ENCODE data around the gene LINC00632. TPM values are rescaled to one million over a fixed set of nuclear protein-coding genes. Genes with fewer than 3 reads are reported as not detected.

LINC00632 gene
- polyA plus RNA-seq (2.2 to 4.5 TPM (median 3.0 TPM) in 3 replicates), polyA minus RNA-seq (0.16 to 2.3 TPM (median 1.4 TPM) in 3 replicates)
- polyA plus RNA-seq (2011; ENCODE audit: low read depth), result 0.22 TPM
- polyA plus RNA-seq (2011; cell fraction: cytosol; rRNA removed), result 3.8 and 7.0 TPM in 2 replicates
- polyA plus RNA-seq (2011; cell fraction: nucleus; rRNA removed), result 0.76 and 1.1 TPM in 2 replicates
- polyA plus RNA-seq (2012; ENCODE audit: low replicate concordance), result 1.1 and 1.6 TPM in 2 replicates
- polyA minus RNA-seq (2011; cell fraction: cytosol; rRNA and poly(A)+ RNA removed), result not detected
- 0.21 and 1.7 TPM in 2 replicates for polyA minus RNA-seq (2011; cell fraction: nucleus; rRNA and poly(A)+ RNA removed)

GRCh38 chrX:140709421-140709846 is at the start of gene LINC00632:
Gene LINC00632 (plus strand): TSS chrX:140709759.
- H3K4me2 ChIP-seq (ENCODE audit: control insufficient read depth, extremely low read depth, insufficient read depth, low read depth, low read length), result no peak within 1 kb of the TSS

DNA sequence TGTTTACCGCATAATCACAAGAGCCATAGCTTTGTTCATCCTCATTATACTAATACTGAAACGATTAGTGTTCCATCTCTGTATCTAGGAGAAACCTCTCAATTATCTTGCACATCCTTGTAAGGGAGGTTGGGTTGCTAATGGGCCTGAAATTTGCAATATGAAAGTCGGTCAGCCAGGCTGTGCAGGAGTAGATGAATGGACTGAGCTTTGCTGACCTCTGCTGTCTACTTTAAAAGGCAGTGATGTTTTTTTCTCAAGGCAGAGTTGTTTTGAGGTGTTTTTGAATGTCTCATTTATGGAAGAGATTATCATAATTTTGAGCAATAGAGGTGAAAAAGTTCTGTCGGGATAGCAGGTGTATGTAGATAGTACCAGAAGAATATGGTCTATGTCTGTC is 47.9 kb upstream of the LINC00632 start:
- no peak for TF ChIP-seq EZH2 (IDR thresholded peaks at IDR 0.05; ENCODE audit: low read length)
- TF ChIP-seq, protein P1, sequence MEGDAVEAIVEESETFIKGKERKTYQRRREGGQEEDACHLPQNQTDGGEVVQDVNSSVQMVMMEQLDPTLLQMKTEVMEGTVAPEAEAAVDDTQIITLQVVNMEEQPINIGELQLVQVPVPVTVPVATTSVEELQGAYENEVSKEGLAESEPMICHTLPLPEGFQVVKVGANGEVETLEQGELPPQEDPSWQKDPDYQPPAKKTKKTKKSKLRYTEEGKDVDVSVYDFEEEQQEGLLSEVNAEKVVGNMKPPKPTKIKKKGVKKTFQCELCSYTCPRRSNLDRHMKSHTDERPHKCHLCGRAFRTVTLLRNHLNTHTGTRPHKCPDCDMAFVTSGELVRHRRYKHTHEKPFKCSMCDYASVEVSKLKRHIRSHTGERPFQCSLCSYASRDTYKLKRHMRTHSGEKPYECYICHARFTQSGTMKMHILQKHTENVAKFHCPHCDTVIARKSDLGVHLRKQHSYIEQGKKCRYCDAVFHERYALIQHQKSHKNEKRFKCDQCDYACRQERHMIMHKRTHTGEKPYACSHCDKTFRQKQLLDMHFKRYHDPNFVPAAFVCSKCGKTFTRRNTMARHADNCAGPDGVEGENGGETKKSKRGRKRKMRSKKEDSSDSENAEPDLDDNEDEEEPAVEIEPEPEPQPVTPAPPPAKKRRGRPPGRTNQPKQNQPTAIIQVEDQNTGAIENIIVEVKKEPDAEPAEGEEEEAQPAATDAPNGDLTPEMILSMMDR (optimal IDR thresholded peaks at IDR 0.05 in 1 of 3, IDR thresholded peaks at IDR 0.05 in 1 of 3, conservative IDR thresholded peaks at IDR 0.05 in 1 of 3; ENCODE audit: extremely low read depth in 1 of 3, insufficient read depth in 2 of 3, low read length in 3 of 3), result peak in 2 of 3 experiments; percentile 7 to 20
- dilution Hi-C loops (cut with MboI; ENCODE audit: extremely low pct_ligation_motif_present, low sequenced_read_pairs), result no loop called here
- no peaks in the 10 kb centered on the region for H3K9me1 ChIP-seq (ENCODE audit: control insufficient read depth, extremely low read depth, insufficient read depth, low read length)
- DNase-seq (ENCODE audit: low read depth, low spot score) (no peak), FAIRE-seq (no peak)
- H3K36me3 ChIP-seq (ENCODE audit: control insufficient read depth in 2 of 2, extremely low read depth in 1 of 2, insufficient read depth in 2 of 2, low read length in 2 of 2), result no peaks in the 10 kb centered on the region
- no peak overlapping the region for H2AFZ ChIP-seq (ENCODE audit: control insufficient read depth, low read length)
- H3K4me2 ChIP-seq (ENCODE audit: control insufficient read depth, extremely low read depth, insufficient read depth, low read depth, low read length), result no peak overlapping the region
- no peaks in the 10 kb centered on the region for H4K20me1 ChIP-seq (ENCODE audit: control insufficient read depth, extremely low read depth, insufficient read depth, low read length)
- H3K27me3 ChIP-seq (ENCODE audit: control insufficient read depth, extremely low read depth, insufficient read depth, low read length), result no peaks in the 10 kb centered on the region
- no peaks in the 10 kb centered on the region for H3K4me1 ChIP-seq (ENCODE audit: control insufficient read depth, extremely low read depth, insufficient read depth, low read length)
- H3K4me3 ChIP-seq (ENCODE audit: control insufficient read depth in 2 of 3, extremely low read depth in 1 of 3, insufficient read depth in 2 of 3, low read depth in 1 of 3, low read length in 3 of 3), result no peak overlapping the region
- H3K27ac ChIP-seq (ENCODE audit: control insufficient read depth, insufficient read depth, low read length), result no peak overlapping the region
- H3K9ac ChIP-seq (ENCODE audit: control insufficient read depth, extremely low read depth, insufficient read depth, low read length), result no peak overlapping the region
- H3K79me2 ChIP-seq (ENCODE audit: control insufficient read depth, insufficient read depth, low read length), result no peaks in the 10 kb centered on the region
- no peaks in the 10 kb centered on the region for H3K9me3 ChIP-seq (ENCODE audit: control insufficient read depth, low read depth, low read length)

More at GRCh38 chrX:140709421-140709846, at the start of gene LINC00632:
- H2AFZ ChIP-seq (ENCODE audit: control insufficient read depth, low read length), result no peak within 1 kb of the TSS
- no peaks in the 10 kb centered on the region for H3K79me2 ChIP-seq (ENCODE audit: control insufficient read depth, insufficient read depth, low read length)
- FAIRE-seq, result no peak
- dilution Hi-C loops (cut with MboI; ENCODE audit: extremely low pct_ligation_motif_present, low sequenced_read_pairs), result no loop called here
- no peaks in the 10 kb centered on the region for H3K27me3 ChIP-seq (ENCODE audit: control insufficient read depth, extremely low read depth, insufficient read depth, low read length)
- H4K20me1 ChIP-seq (ENCODE audit: control insufficient read depth, extremely low read depth, insufficient read depth, low read length), result no peaks in the 10 kb centered on the region
- TF ChIP-seq, protein P1 (optimal IDR thresholded peaks at IDR 0.05 in 1 of 3, IDR thresholded peaks at IDR 0.05 in 1 of 3, conservative IDR thresholded peaks at IDR 0.05 in 1 of 3; ENCODE audit: extremely low read depth in 1 of 3, insufficient read depth in 2 of 3, low read length in 3 of 3), result no peak
- TF ChIP-seq EZH2 (IDR thresholded peaks at IDR 0.05; ENCODE audit: low read length), result no peak
- DNase-seq (ENCODE audit: low read depth, low spot score), result no peak
- no peaks in the 10 kb centered on the region for H3K9me1 ChIP-seq (ENCODE audit: control insufficient read depth, extremely low read depth, insufficient read depth, low read length)
- H3K36me3 ChIP-seq (ENCODE audit: control insufficient read depth in 2 of 2, extremely low read depth in 1 of 2, insufficient read depth in 2 of 2, low read length in 2 of 2), result no peaks in the 10 kb centered on the region
- no peak within 1 kb of the TSS for H3K9ac ChIP-seq (ENCODE audit: control insufficient read depth, extremely low read depth, insufficient read depth, low read length)
- H3K4me1 ChIP-seq (ENCODE audit: control insufficient read depth, extremely low read depth, insufficient read depth, low read length), result no peaks in the 10 kb centered on the region
- H3K27ac ChIP-seq (ENCODE audit: control insufficient read depth, insufficient read depth, low read length), result no peak within 1 kb of the TSS
- no peak within 1 kb of the TSS for H3K4me3 ChIP-seq (ENCODE audit: control insufficient read depth in 2 of 3, extremely low read depth in 1 of 3, insufficient read depth in 2 of 3, low read depth in 1 of 3, low read length in 3 of 3)
- no peaks in the 10 kb centered on the region for H3K9me3 ChIP-seq (ENCODE audit: control insufficient read depth, low read depth, low read length)

Measured in keratinocyte (primary cell).